Inferior parietal cortex (tissue), 1 donor: ENCODE results near the gene SAC3D1.
"Not testable (repeated sequence)": the region's sequence is repeated elsewhere in the genome, so short reads cannot be mapped to it uniquely, and the experiment has no call there.

Experiments
- DNase-seq: peaks from one replicate; pipeline ENCODE4 v3.0.0-alpha.2; 2016; ENCODE audit errors: extremely low spot score

Gene SAC3D1

GRCh38 chr11:65023502-65023901, 17.5 kb upstream of the SAC3D1 start:
- DNase-seq = not testable (repeated sequence)

DNA sequence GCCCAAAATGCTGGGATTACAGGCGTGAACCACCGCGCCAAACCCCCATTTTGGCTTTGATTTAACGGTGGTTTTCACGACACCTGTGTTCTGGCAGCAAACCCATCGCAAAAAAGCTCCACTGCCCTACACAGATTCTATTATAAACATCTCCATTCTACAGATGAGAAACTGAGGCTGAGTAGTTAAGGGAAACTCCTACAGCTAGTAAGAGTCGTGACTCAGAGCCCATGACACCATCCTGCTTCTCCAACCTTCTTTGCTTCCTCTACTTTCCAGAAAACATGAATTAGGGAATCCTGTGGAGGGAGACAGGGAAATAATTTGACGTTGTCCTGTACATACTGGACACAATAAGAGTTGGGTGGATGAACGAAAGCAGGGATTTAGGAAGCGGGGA, 14.2 kb upstream of the SAC3D1 start:
- DNase-seq = no peak

- peak; percentile 97 for DNase-seq
Measured at GRCh38 chr11:65027213-65028067, 13.6 kb upstream of the SAC3D1 start, which contains the start of gene SNX15. SNX15 (plus strand) TSS chr11:65027439; CDS start chr11:65027538, 99 bp downstream.

DNA sequence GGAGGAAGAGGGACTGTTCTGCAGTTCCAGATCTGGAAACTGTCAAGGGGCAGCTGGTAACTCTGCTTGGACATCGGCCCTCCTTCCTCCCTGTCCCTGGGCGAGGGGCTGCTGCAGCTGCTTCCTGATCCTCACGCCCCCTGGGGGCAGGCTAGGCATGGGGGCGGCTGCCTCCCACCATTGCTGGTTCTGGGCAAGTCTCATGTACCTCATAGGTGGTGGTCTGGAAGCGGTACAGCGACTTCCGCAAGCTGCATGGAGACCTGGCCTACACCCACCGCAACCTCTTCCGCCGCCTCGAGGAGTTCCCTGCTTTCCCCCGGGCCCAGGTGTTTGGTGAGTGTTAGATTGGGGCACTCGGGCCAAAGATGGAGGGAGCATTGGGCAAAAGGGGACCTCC, 8.8 kb upstream of the SAC3D1 start:
- no peak for DNase-seq

- DNase-seq = no peak
Measured at GRCh38 chr11:65034423-65034822, 6.6 kb upstream of the SAC3D1 start.

- no peak for DNase-seq
Measured at GRCh38 chr11:65035579-65035978, 5.4 kb upstream of the SAC3D1 start.

DNA sequence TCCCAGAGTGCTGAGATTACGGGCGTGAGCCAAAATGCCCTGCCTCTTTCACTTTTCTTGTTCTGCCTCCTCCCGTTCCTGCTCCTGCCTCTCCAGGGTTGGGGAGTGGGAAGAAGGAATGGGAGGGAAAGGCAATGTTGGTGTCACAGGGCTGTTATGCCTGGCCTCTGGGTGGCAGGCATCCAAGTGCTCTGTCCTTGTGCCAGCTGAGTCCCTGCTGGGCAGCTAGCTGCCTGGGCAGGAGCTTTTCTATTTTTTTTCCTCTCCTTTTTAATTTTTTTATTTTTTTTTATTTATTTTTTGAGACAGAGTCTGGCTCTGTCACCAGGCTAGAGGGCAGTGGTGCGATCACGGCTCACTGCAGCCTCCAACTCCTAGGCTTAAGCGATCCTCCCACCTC, 4.1 kb upstream of the SAC3D1 start:
- DNase-seq = peak; percentile 54

DNA sequence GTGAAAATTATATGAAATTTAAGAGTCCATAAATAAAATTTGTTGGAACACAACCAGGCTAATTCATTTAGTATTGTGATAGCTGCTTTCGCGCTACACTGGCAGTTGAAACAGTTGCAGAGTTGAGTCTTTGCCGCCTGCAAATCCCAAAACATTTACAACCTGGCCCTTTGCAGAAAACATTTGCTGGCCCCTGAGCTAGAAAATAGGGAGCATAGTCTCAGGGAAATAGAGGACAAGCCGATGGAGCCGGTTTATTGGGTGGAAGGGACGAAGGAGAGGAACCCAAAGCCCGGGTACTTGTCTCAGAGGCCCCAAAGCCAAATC, 527 bp upstream of the SAC3D1 start:
- DNase-seq = no peak

DNA sequence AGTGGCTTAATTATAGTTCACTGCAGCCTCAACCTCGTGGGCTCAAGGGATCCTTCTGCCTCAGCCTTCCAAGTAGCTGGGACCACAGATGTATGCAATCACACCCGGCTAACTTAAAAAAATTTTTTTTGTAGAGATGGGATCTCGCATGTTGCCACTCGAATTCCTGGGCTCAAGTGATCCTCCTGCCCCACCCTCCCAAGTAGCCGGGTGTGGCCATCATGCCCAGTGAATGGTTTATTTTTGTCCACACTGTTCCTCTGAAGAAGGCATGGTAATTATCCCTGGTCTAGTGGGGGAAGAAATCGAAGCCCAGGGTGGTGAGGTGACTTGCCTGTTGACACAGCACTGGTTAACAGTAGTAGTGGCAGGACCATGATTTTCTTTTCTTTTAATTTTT, 1.9 kb downstream of the SAC3D1 start:
- DNase-seq = no peak

DNA sequence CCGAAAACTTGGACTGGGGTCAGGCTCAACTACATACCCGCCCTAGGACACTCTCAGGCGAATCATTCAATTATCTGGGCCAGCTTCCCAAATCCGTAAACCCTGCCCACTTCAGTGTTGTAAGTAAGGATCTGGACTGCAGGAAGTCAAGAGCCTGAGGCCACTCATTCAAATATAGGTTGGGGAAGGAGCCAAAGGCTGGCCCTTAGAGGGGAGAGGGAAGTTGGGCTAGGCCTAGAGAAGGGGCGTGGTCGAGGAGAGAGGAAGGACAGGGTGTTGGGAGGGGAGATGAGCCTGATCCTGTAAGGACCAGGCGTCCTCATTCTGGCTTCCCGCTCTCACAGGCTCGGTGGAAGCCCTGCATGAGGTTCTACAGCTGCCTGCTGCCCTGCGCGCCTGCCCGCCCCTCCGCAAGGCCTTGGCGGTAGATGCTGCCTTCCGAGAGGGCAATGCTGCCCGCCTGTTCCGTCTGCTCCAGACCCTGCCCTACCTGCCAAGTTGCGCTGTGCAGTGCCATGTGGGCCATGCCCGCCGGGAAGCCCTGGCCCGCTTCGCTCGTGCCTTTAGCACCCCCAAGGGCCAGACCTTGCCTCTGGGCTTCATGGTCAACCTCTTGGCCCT, 3.0 kb downstream of the SAC3D1 start:
- DNase-seq = peak; percentile 5

GRCh38 chr11:65045061-65045460, 4.1 kb downstream of the SAC3D1 start:
- DNase-seq = no peak

DNA sequence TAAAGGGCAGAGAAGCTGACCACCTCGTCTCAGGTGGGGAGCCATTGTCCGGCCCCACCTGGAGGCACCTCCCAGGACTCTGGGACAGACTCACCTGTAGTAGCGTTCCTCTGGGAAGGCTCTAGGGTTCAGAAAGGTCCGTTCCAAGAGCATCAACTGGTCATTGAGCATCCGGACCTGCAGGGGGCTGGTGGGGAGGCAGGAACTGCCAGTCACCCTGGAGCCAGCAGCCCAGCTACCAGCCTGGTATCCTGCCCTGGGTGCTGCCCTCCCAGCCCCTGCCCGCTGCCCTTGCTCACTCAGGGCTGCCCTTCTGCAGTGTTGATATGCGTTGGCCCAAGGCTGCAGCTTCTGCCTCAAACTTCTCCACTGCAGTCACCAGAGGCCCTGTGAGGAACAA, 4.7 kb downstream of the SAC3D1 start:
- no peak for DNase-seq

DNA sequence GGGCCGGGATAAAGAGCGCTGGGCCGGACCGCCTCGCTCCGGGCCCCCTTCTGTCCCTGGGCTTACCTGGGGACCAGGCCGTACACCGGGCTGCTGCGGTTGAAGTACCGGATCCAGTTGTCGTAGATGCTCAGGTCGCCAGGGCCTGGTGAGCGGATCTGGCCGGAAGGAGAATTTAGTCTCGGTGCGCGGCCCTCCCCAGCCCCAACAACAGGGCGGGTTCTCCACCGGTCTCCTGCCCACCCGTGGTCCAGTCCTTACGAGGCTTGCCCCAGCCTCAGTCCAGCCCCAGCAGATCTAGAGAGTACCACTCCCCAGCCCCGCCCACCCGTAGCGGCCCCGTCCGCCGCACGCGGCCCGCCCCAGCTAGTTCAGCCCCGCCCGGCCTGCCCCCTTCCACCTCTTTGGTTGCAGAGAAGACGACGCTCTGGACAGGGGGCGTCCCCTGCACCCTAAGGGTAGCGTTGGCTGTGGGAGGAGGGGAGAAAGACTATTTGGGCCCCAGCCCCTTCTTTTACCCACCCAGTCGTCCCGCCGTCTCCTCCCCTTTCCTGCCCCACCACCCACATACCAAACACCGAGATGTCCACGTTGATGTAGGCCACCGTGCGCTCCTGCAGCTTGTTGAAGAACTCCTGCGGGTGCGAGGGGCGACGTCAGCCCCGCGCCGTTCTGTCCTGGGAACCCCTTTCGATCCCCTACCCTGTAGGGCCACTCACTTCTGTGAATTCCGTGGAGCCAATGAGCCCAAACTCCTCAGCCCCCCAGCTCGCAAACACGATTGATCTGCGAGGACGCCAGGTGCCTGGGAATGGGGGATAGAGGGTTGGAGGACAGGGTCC, 6.8 kb downstream of the SAC3D1 start:
- no peak for DNase-seq

- DNase-seq = no peak
Measured at GRCh38 chr11:65051398-65051858, 10.4 kb downstream of the SAC3D1 start.

GRCh38 chr11:65053827-65054508, 13.0 kb downstream of the SAC3D1 start:
- no peak for DNase-seq

GRCh38 chr11:65055538-65055937, 14.5 kb downstream of the SAC3D1 start:
- no peak for DNase-seq

GRCh38 chr11:65056999-65057398, 16.0 kb downstream of the SAC3D1 start:
- DNase-seq = no peak

- DNase-seq = no peak
Measured at GRCh38 chr11:65057526-65057925, 16.5 kb downstream of the SAC3D1 start.

DNA sequence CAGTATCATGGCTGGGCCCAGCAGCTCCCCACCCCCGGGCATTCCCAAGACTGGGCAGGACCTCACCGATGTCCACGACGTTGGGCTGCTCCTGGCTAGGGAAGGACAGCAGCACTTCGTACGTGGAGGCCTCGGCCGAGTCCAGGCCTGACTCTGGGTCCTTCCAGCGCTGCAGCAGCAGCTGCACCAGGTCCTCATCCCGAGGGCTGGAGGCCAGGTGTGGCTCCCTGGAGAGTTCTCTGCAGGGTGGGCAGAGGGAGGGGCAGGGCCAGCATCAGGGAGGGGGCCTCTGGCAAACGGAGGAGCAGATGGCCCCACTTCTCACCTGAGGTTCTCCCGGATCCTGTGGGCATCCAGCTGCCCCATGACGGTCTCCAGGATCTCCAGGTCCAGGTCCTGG, 17.0 kb downstream of the SAC3D1 start:
- DNase-seq = no peak

DNA sequence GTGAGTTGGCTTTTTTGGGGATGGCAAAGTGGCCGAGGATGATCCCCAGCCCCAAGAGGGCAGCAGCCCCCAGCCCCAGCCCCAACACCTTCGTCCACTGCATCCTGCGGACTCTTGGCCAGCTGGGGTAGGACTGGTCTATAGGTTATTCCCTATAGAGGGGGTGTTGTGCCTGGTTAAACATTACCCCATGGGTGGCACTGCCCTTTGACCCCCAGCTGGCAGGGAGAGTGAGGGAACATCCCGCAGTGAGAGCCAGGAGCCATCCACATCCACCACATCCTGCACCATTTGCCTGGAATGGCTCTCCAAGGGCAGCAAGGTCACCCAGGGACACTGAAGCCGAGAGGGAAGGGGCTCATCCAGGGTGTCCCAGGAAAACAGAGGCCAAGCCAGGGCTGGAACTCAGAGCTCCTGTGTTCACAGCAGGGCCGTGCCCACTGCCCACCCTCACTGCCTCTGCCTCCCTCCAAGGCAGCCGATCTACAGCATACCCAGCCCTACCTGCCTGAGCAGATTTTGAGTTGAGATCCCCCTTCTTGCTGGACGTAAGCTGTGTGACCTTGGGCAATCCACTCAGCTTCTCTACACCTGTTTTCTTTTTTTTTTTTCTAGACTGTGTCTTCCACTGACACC, 17.5 kb downstream of the SAC3D1 start, which contains the start of gene NAALADL1:
TSS of gene NAALADL1 (minus strand) at position 135 of the 636 bp plus-strand sequence. CDS start at position 103, 32 bp downstream.
- no peak for DNase-seq

DNA sequence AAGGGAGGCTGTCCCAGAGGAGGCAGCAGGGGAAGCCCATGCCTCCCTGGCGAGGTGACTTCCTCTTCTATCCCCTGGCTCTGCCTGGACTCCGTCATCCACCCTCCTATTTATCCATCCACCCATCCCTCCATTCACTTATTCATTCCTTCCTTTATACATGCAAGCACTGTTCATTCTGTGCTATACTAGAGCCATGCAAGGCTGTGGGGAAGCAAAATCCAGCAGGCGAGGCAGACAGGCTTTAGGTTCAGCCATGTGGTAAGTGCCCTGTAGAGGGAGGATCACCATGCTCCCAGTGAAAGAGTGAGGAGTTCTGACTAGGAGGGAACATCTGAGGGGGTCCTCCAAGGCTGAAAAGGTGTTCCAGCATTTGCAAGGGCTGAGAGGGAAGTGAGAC, 18.5 kb downstream of the SAC3D1 start:
- no peak for DNase-seq
